Left renal pelvis (tissue), 4 donors: ENCODE measurements around the gene GRAMD1A. TPM values are rescaled to one million over a fixed set of nuclear protein-coding genes. Genes with fewer than 3 reads are reported as not detected.
"Not testable (repeated sequence)": the region's sequence is repeated elsewhere in the genome, so short reads cannot be mapped to it uniquely, and the experiment has no call there.

ENCODE experiments used
- DNase-seq, 4 donors: peaks; one replicate each; pipeline ENCODE4 v3.0.0-alpha.2; 2013; ENCODE audit warnings: low read depth in 4 of 4, low spot score in 3 of 4
- polyA plus RNA-seq, 4 donors: library from polyadenylated mRNA; unstranded; fragments of 120-200 nt; gene quantifications; one replicate each; pipeline ENCODE4 v1.2.1, GENCODE V29; 2013; ENCODE audit not compliant: insufficient read length in 4 of 4

GRAMD1A gene
- polyA plus RNA-seq, 4 donors: 47.1 to 102 (median 66.3) TPM

GRCh38 chr19:34975056-34975455 lies 25.1 kb upstream of the GRAMD1A start:
- DNase-seq: no peak

- no peak for DNase-seq
These were observed 23.5 kb upstream of the GRAMD1A start for GRCh38 chr19:34976611-34977010.

- no peak for DNase-seq
These were observed 20.1 kb upstream of the GRAMD1A start for GRCh38 chr19:34979819-34980640.

- DNase-seq: no peak
These were observed 17.8 kb upstream of the GRAMD1A start for GRCh38 chr19:34982275-34982674.

- DNase-seq: no peak
These were observed 16.3 kb upstream of the GRAMD1A start for GRCh38 chr19:34983786-34984185.

DNA sequence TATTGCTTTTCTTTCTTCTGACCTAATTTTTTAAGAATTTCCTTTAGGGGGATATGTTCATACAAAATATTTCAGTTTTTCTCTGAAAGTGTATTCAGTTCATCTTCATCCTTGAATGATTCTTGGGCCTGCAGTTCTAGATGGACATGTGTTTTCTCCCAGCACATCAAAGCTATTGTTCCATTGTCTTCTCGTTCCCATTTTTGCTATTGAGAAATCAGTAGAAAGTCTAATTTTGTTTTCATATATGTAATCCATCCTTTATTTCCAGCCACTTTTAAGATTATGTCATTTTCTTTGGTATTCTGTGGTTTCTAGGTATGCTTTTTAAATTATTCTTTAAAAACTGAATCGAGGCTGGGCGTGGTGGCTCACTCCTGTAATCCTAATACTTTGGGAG lies 15.8 kb upstream of the GRAMD1A start:
- no peak for DNase-seq

GRCh38 chr19:34985249-34986022 lies 14.7 kb upstream of the GRAMD1A start:
- no peak for DNase-seq

DNA sequence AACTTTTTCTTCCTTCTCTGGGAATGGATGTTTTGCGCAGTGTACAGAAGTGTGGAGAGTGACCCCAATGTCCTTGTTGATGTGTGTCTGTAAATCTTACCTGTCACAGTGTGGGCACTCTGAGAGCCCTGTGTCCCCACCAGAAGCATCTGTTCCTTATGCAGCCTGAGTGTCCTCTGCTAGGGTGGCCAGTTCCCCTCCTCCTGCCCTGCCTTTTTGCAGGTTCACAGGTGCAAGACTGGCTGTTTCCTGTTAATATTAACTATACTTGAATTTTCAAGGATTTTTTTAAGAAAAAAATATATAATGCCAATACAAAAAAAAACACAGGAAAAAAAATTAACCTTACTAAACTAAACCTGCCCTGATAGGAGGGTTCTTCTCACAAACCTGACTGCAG lies 12.0 kb upstream of the GRAMD1A start:
- no peak for DNase-seq

- no peak for DNase-seq
These were observed 10.8 kb upstream of the GRAMD1A start for GRCh38 chr19:34989298-34989697.

DNA sequence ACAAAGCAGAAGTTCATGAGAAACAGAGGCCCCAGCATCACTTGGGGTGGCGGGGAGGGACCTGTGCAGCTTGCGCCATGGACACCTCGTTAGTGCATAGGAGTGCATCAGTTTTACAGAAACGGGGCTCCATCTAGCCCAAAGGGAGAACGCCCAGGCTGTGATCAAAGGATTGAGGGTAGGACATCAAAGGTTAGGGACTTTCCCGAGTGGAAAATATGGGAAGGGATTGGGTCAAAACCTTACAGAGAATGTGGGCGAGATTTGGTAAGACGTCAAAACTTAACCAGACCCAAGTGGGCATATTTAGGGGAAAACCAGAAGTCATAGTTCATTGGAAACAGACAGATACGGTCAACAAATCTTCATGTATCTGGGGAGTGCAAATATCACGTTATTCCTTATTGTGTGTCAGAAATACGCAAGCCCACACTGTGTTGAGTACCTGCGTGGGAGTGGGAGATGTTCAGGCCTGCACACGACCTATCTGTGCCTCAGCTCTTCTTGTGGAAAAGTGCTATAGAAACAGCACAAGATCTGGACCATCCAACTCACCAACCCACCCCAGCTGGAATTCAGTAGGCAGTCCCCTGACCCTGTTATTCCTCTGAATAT lies 9.4 kb upstream of the GRAMD1A start:
- DNase-seq: no peak

DNA sequence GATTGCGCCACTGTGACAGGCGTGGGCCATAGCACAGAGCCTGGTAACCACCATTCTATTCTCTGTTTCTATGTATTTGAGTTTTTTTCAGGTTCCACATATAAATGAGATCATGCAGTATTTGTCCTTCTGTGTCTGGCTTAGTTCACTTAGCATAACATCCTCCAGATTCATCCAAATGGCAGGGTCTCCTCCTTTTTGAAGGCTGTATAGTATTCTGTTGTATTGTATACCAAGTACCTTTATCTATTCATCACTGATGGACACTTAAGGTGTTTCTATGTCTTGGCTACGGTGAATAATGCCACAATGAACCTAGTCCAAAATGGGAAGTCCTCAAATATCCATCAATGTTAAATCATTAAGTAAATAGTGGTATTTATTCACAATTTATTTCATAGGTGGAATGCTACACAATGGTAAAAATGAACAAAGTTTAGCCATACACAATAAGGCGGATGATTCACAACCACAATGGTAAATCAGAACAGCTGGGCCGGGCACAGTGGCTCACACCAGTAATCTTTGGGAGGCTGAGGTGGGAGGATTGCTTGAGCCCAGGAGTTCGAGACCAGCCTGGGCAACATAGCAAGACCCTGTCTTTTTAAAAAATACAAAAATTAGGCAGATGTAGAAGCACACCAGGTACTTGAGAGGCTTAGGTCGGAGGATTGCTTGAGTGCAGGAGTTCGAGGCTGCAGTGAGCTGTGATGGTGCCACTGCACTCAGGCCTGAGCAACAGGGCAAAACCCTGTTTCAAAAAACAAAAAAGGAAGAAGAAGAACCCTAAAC lies 8.4 kb upstream of the GRAMD1A start:
- DNase-seq: no peak

- not testable (repeated sequence) for DNase-seq
These were observed 7.5 kb upstream of the GRAMD1A start for GRCh38 chr19:34992582-34992981.

DNA sequence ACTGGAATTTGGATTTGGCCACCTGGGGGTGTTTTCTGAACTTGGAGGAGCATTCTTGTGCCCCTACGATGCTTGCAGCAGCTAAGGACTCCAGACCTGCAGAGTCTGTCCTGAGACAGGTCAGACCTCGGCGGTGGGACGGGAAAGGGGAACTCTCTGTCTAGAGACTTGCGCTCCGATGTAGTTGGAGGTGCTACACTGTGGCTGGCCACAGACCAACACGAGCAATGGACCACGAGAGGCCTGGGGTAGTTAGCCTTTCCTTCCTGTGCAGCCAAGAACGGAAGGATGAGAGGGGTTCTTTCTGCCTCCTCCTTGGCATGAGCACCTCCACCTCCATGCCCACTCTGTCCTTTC lies 5.9 kb upstream of the GRAMD1A start:
- no peak for DNase-seq

DNA sequence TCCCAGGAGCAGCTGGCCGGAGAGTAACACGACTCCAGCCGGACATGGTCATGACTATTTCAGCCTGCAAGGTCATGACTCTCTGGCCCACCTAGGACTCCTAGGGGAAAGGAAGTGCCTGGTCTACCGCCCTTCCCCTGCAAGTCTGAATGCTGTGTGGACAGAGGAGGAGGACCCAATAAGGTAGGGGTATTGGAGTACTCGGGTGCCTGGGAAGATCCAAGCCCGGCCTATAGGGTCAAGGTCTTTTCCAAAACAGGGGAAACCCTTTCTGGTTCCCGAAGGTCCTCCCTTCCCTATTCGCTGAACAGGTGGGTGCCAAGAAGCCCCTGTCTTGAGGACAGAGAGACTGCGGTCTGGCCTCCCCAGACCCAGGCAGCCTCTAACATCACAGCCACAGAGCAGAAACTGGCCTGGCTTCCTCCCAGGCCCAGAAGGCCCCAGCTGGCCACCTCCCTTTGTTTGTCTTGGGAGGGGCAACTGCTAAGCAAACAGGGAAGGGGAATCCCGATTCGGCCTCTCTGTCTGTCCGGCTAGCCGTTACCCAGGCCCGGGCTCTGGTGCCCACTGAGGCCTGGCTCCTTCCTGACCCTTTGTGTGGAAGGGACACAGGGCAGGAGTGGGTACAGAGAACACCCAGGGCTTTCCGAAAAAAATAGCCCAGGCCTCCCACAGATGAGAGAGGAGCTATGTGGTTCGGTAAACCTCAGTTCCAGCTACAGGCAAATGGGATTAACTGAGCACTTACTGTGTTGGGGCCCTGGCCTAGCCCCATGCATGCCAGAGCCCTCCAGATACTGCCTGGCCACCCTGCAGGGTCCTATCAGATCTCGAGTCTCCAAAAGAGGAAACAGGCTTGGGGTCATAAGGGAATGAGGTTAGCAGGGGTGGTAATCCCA lies 5.2 kb upstream of the GRAMD1A start:
- no peak for DNase-seq

DNA sequence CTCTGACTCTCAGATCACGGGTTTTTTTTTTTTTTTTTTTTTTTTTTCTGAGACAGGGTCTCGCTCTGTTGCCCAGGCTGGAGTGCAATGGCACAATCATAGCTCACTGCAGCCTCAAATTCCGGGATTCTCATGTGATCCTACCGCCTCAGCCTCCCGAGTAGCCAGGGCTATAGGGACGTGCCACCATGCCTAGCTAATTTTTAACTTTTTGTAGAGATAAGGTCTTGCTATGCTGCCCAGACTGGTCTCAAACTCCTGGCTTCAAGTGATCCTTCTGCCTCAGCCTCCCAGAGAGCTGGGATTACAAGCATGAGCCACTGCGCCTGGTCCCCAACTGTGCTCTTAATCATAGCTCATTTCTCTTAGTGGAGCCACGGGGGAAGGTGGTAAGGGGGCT lies 4.6 kb upstream of the GRAMD1A start:
- no peak for DNase-seq

DNA sequence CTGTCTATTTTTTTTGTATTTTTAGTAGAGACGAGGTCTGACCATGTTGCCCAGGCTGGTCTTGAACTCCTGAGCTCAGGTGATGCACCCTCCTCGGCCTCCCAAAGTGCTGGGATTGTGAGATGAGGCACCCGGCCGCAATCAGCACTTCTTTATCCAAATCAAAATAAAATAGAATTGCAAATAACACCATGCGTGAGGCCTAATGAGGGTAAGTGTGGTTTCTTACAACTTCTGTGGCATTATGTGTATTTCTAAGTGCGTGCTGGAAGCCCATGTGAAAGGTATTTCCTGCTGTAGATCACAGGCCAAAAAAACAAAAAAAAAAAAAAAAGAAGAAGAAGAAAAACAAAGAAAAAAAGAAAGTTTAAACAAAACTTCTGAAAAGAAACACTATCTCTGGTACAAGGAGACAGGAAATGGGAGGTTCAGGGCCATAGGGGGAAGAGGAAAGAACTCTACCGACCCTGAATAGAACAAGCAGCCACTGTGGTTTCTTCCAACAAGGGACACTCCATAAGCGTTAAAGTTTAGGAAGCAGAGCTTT lies 3.0 kb upstream of the GRAMD1A start:
- DNase-seq: no peak

- DNase-seq: not testable (repeated sequence)
These were observed 1.9 kb upstream of the GRAMD1A start for GRCh38 chr19:34998224-34998623.

GRCh38 chr19:34998777-34999497 lies 1.2 kb upstream of the GRAMD1A start:
- no peak for DNase-seq

DNA sequence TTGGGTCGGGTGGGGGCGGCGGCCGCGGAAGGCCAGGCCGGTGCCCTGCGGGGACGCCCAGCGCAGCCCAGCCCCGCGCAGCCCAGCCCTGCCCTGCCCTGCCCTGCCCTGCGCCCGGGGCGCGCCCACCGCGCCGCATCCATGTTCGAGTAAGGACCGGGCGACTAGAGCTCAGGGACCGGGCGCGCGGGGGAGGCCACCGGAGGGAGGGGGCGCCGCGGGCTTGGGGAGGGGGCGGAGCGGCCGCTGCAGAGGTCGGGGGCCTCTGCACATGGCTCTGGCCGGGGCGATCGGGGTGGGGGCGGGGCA lies 169 bp downstream of the GRAMD1A start:
- no peak for DNase-seq
